NCI-H2029 (cell line): ENCODE measurements around the gene PRPF6.
"Not testable (repeated sequence)": the region's sequence is repeated elsewhere in the genome, so short reads cannot be mapped to it uniquely, and the experiment has no call there.

ENCODE experiments used
- DNase-seq: peaks from one replicate; lab custom pipeline; 2025; lab: John Stamatoyannopoulos, UW

The PRPF6 gene

GRCh38 chr20:63960654-63961621 lies 20.0 kb upstream of the PRPF6 start:
- not testable (repeated sequence) for DNase-seq

GRCh38 chr20:63961664-63962425 lies 19.1 kb upstream of the PRPF6 start:
- no peak for DNase-seq

- no peak for DNase-seq
Observed at GRCh38 chr20:63962426-63963347, 18.2 kb upstream of the PRPF6 start.

- no peak for DNase-seq
Observed at GRCh38 chr20:63963348-63963741, 17.6 kb upstream of the PRPF6 start.

GRCh38 chr20:63963784-63964301 lies 17.1 kb upstream of the PRPF6 start:
- no peak for DNase-seq

GRCh38 chr20:63964412-63964811 lies 16.5 kb upstream of the PRPF6 start:
- DNase-seq = no peak

GRCh38 chr20:63966172-63966943 lies 14.6 kb upstream of the PRPF6 start:
- DNase-seq = no peak

- no peak for DNase-seq
Observed at GRCh38 chr20:63966944-63967322, 14.0 kb upstream of the PRPF6 start.

- no peak for DNase-seq
Observed at GRCh38 chr20:63967330-63968135, 13.4 kb upstream of the PRPF6 start.

- DNase-seq = no peak
Observed at GRCh38 chr20:63968136-63968927, 12.6 kb upstream of the PRPF6 start.

- DNase-seq = no peak
Observed at GRCh38 chr20:63968928-63969760, 11.8 kb upstream of the PRPF6 start.

GRCh38 chr20:63969838-63970713 lies 10.9 kb upstream of the PRPF6 start, which contains the start of gene ZNF512B:
Gene ZNF512B (minus strand): TSS chr20:63969930. CDS start chr20:63967950, 1,980 bp downstream.
- DNase-seq = peak; percentile 39

GRCh38 chr20:63970714-63971431 lies 10.1 kb upstream of the PRPF6 start:
- DNase-seq = no peak

- not testable (repeated sequence) for DNase-seq
Observed at GRCh38 chr20:63971960-63972311, 9.0 kb upstream of the PRPF6 start.

- no peak for DNase-seq
Observed at GRCh38 chr20:63972312-63973159, 8.4 kb upstream of the PRPF6 start.

- DNase-seq = no peak
Observed at GRCh38 chr20:63973160-63973479, 7.8 kb upstream of the PRPF6 start.
